ENCODE measurements around the gene ARRDC2.

DNA sequence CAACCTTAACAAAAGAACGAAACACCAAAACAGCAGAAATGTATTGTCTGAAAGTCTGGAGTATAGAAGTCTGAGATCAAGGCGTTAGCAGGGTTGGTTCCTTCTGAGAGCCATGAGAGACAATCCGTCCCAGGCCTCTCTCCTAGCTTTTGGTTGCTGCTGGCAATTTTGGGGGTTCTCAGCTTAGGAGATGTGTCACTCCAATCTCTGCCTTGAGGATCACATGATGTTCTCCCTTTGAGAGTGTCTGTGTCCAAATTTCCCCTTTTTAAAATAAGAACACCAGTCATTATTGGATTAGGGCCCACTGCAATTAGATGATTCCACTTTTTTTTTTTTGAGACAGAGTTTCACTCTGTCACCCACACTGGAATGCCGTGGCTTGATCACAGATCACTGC lies 30.9 kb upstream of the ARRDC2 start:
- TF ChIP-seq, protein P1, sequence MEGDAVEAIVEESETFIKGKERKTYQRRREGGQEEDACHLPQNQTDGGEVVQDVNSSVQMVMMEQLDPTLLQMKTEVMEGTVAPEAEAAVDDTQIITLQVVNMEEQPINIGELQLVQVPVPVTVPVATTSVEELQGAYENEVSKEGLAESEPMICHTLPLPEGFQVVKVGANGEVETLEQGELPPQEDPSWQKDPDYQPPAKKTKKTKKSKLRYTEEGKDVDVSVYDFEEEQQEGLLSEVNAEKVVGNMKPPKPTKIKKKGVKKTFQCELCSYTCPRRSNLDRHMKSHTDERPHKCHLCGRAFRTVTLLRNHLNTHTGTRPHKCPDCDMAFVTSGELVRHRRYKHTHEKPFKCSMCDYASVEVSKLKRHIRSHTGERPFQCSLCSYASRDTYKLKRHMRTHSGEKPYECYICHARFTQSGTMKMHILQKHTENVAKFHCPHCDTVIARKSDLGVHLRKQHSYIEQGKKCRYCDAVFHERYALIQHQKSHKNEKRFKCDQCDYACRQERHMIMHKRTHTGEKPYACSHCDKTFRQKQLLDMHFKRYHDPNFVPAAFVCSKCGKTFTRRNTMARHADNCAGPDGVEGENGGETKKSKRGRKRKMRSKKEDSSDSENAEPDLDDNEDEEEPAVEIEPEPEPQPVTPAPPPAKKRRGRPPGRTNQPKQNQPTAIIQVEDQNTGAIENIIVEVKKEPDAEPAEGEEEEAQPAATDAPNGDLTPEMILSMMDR (IDR thresholded peaks at IDR 0.05), result no peak
- TF ChIP-seq POLR2A (IDR thresholded peaks at IDR 0.05) (no peak), EP300 (IDR thresholded peaks at IDR 0.05) (no peak)
